IMR-90 (cell line): ENCODE measurements around the gene C3AR1. TPM values are rescaled to one million over a fixed set of nuclear protein-coding genes. Genes with fewer than 3 reads are reported as not detected.

Source experiments
- ATAC-seq: fragments of 200-7000 bp; cut with Tn5 transposase; 2 replicates; pipeline ENCODE4 v1.9.1; 2020; ENCODE audit warnings: low read depth, mild to moderate bottlenecking, moderate library complexity
- BruUV-seq: library from RNA; stranded (reverse); fragments of 400-500 nt; replicated peaks from 2 replicates; lab custom pipeline; 2021; lab: Mats Ljungman, UMichigan
- CTCF ChIA-PET: fragments of 300-600 bp; formaldehyde crosslinking; extraction: SDS; loops from one replicate; lab custom pipeline; 2021; ENCODE audit warnings: antibody characterized with exemption; lab: Yijun Ruan, JAX
- POLR2A ChIA-PET: fragments of 300-600 bp; sonication (Branson Sonifier 250); formaldehyde crosslinking; loops from one replicate; lab custom pipeline; 2022; ENCODE audit warnings: antibody characterized with exemption; ENCODE audit not compliant: unreplicated experiment; lab: Charles Lee
- DNase-seq: peaks from one replicate; pipeline ENCODE4 v3.0.0; 2013
- H2AFZ ChIP-seq: replicated peaks from 2 replicates; pipeline ENCODE3; 2013; ENCODE audit warnings: low read length, mild to moderate bottlenecking; ENCODE audit not compliant: poor library complexity
- H2AK5ac ChIP-seq: 2 replicates; pipeline ENCODE4 v1.6.1; 2013; ENCODE audit warnings: low read depth, low read length, inconsistent platforms
- H2AK9ac ChIP-seq: replicated peaks from 2 replicates; pipeline ENCODE3; 2013; ENCODE audit warnings: mild to moderate bottlenecking, low read depth, low read length, moderate library complexity; ENCODE audit not compliant: poor library complexity
- H2BK120ac ChIP-seq: 2 replicates; pipeline ENCODE4 v1.6.1; 2013; ENCODE audit warnings: low read depth, low read length, inconsistent platforms
- H2BK15ac ChIP-seq: 3 replicates; pipeline ENCODE4 v1.6.1; 2013; ENCODE audit warnings: low read depth, low read length, inconsistent platforms
- H2BK20ac ChIP-seq: 2 replicates; pipeline ENCODE4 v1.6.1; 2013; ENCODE audit warnings: low read depth, mild to moderate bottlenecking, inconsistent platforms, low read length, moderate library complexity
- H2BK5ac ChIP-seq: 2 replicates; pipeline ENCODE4 v1.6.1; 2013; ENCODE audit warnings: mild to moderate bottlenecking, low read depth, low read length, inconsistent platforms; ENCODE audit not compliant: poor library complexity, severe bottlenecking
- H3K14ac ChIP-seq: replicated peaks from 2 replicates; pipeline ENCODE4 v1.6.1; 2013; ENCODE audit warnings: low read depth, low read length, inconsistent platforms
- H3K18ac ChIP-seq: 2 replicates; pipeline ENCODE4 v1.6.1; 2013; ENCODE audit warnings: low read depth, low read length, control low read depth
- H3K23ac ChIP-seq: 2 replicates; pipeline ENCODE4 v1.6.1; 2013; ENCODE audit warnings: low read depth, low read length, inconsistent platforms
- H3K27ac ChIP-seq: 2 replicates; pipeline ENCODE4 v1.5.1; 2013; ENCODE audit warnings: mild to moderate bottlenecking, control low read depth, low read length; ENCODE audit not compliant: insufficient read depth
- H3K27me3 ChIP-seq: 2 replicates; pipeline ENCODE4 v1.6.1; 2013; ENCODE audit warnings: low read length; ENCODE audit not compliant: control insufficient read depth, insufficient read depth
- H3K36me3 ChIP-seq: 2 replicates; pipeline ENCODE4 v1.6.1; 2013; ENCODE audit warnings: low read length, mixed read lengths; ENCODE audit not compliant: control insufficient read depth, insufficient read depth
- H3K4ac ChIP-seq: 2 replicates; pipeline ENCODE4 v1.6.1; 2013; ENCODE audit warnings: low read depth, low read length, inconsistent platforms
- H3K4me1 ChIP-seq: 2 replicates; pipeline ENCODE4 v1.6.1; 2013; ENCODE audit warnings: low read length, mixed read lengths; ENCODE audit not compliant: control insufficient read depth, insufficient read depth
- H3K4me2 ChIP-seq: 2 replicates; pipeline ENCODE4 v1.6.1; 2013; ENCODE audit warnings: low read depth, mild to moderate bottlenecking, control low read depth, low read length, moderate library complexity
- H3K4me3 ChIP-seq: 2 replicates; pipeline ENCODE4 v1.5.1; 2013; ENCODE audit warnings: low read depth, mild to moderate bottlenecking, control low read depth, low read length, moderate library complexity; ENCODE audit not compliant: insufficient read depth
- H3K56ac ChIP-seq: 2 replicates; pipeline ENCODE4 v1.6.1; 2013; ENCODE audit warnings: low read length, inconsistent platforms; ENCODE audit not compliant: insufficient read depth; ENCODE audit errors: extremely low read depth
- H3K79me1 ChIP-seq, 2 experiments: 2 replicates each; pipeline ENCODE4 v1.6.1; 2013; ENCODE audit warnings: low read length in 2 of 2, inconsistent platforms in 1 of 2, low read depth in 1 of 2
- H3K9ac ChIP-seq: 2 replicates; pipeline ENCODE4 v1.6.1; 2013; ENCODE audit warnings: low read depth, low read length, control low read depth
- H3K9me1 ChIP-seq: 2 replicates; pipeline ENCODE4 v1.6.1; 2013; ENCODE audit warnings: low read length, inconsistent platforms; ENCODE audit not compliant: insufficient read depth
- H3K9me3 ChIP-seq: 2 replicates; pipeline ENCODE4 v1.6.1; 2013; ENCODE audit warnings: low read length; ENCODE audit not compliant: control insufficient read depth, insufficient read depth
- H4K20me1 ChIP-seq: 2 replicates; pipeline ENCODE4 v1.6.1; 2013; ENCODE audit warnings: low read length, inconsistent platforms; ENCODE audit not compliant: insufficient read depth
- H4K5ac ChIP-seq: 2 replicates; pipeline ENCODE4 v1.6.1; 2013; ENCODE audit warnings: mild to moderate bottlenecking, low read depth, low read length, control low read depth
- H4K8ac ChIP-seq, 2 experiments: 2 replicates each; pipeline ENCODE4 v1.6.1; 2013; ENCODE audit warnings: low read depth in 2 of 2, low read length in 2 of 2, control low read depth in 1 of 2, inconsistent platforms in 1 of 2
- H4K91ac ChIP-seq: 2 replicates; pipeline ENCODE4 v1.6.1; 2013; ENCODE audit warnings: low read depth, low read length, inconsistent platforms; ENCODE audit not compliant: insufficient read depth
- CHD1 ChIP-seq: IDR thresholded peaks from 2 replicates; pipeline ENCODE4 v1.6.1; 2012; ENCODE audit warnings: low read depth, low read length, improper control_type of control experiment
- FOS ChIP-seq: fragments of 150-350 bp; IDR thresholded peaks from 2 replicates; pipeline ENCODE4 v1.6.1; 2016; ENCODE audit warnings: low read depth, low read length
- MAFK ChIP-seq: IDR thresholded peaks from 2 replicates; pipeline ENCODE4 v1.6.1; 2012; ENCODE audit warnings: low read depth, low read length, improper control_type of control experiment
- MAZ ChIP-seq: IDR thresholded peaks from 2 replicates; pipeline ENCODE4 v1.6.1; 2012; ENCODE audit warnings: low read depth, mild to moderate bottlenecking, low read length, improper control_type of control experiment, moderate library complexity, borderline replicate concordance
- MXI1 ChIP-seq: IDR thresholded peaks from 2 replicates; pipeline ENCODE4 v1.6.1; 2012; ENCODE audit warnings: low read depth, mild to moderate bottlenecking, low read length, moderate library complexity, borderline replicate concordance
- NFE2L2 ChIP-seq: fragments of 150-350 bp; IDR thresholded peaks from 2 replicates; pipeline ENCODE4 v1.6.1; 2016; ENCODE audit warnings: low read depth, mild to moderate bottlenecking, low read length
- POLR2A ChIP-seq: IDR thresholded peaks from 2 replicates; pipeline ENCODE4 v1.6.1; 2012; ENCODE audit warnings: mild to moderate bottlenecking, low read depth, low read length
- RAD21 ChIP-seq: IDR thresholded peaks from 2 replicates; pipeline ENCODE4 v1.6.1; 2012; ENCODE audit warnings: low read length, improper control_type of control experiment
- RCOR1 ChIP-seq: IDR thresholded peaks from 2 replicates; pipeline ENCODE4 v1.6.1; 2012; ENCODE audit warnings: mild to moderate bottlenecking, low read length, improper control_type of control experiment; ENCODE audit not compliant: insufficient replicate concordance
- SMC3 ChIP-seq: fragments of 150-350 bp; IDR thresholded peaks from 2 replicates; pipeline ENCODE4 v1.6.1; 2016; ENCODE audit warnings: low read depth, mild to moderate bottlenecking, antibody characterized with exemption, low read length, moderate library complexity
- WGBS, 2 experiments: methylation state at CpG; one replicate each; pipeline versions ENCODE4 v1.1.5 to v1.1.7; 2013; ENCODE audit warnings: missing lambda C conversion rate in 2 of 2; ENCODE audit not compliant: insufficient read length in 1 of 2; ENCODE audit errors: extremely low coverage in 2 of 2; 5-methylcytosine and 5-hydroxymethylcytosine counted together
- dilution Hi-C: fragments of 300-500 bp; cut with HindIII; formaldehyde crosslinking; loops from one replicate; pipeline ENCODE4 v1.14.3; 2018; ENCODE audit warnings: low sequenced_read_pairs; ENCODE audit not compliant: unreplicated experiment
- in situ Hi-C: fragments of 300-500 bp; cut with MboI; formaldehyde crosslinking; loops from 3 replicates; pipeline ENCODE4 v1.14.3; 2019; ENCODE audit warnings: low sequenced_read_pairs, inconsistent platforms, mixed read lengths
- intact Hi-C: fragments of 100-400 bp; cut with micrococcal nuclease; formaldehyde crosslinking; loops from 2 replicates; pipeline ENCODE4 v1.10.0; 2022
- polyA plus RNA-seq, 3 experiments: library from polyadenylated mRNA; depleted of rRNA; stranded (reverse); fragments of >200 nt; gene quantifications; 2 replicates each; pipeline ENCODE4 v1.2.3, GENCODE V29; 2012; ENCODE audit warnings: low replicate concordance in 1 of 3
- total RNA-seq: library from RNA; depleted of rRNA; stranded (reverse); fragments of >200 nt; gene quantifications from 2 replicates; pipeline ENCODE4 v1.2.3, GENCODE V29; 2012
- TF ChIP-seq, protein P1 (sequence below): fragments of 150-350 bp; IDR thresholded peaks from 2 replicates; pipeline ENCODE4 v1.6.1; 2016; ENCODE audit warnings: low read depth, mild to moderate bottlenecking, low read length, moderate library complexity, borderline replicate concordance
- TF ChIP-seq, protein P2 (sequence below): fragments of 150-350 bp; IDR thresholded peaks from 2 replicates; pipeline ENCODE4 v1.6.1; 2017; ENCODE audit warnings: mild to moderate bottlenecking, antibody characterized with exemption, low read length, low read depth
- TF ChIP-seq, protein P3 (sequence below): conservative IDR thresholded peaks from 2 replicates; pipeline ENCODE4 v1.5.1; 2012; ENCODE audit warnings: mild to moderate bottlenecking, low read depth, low read length, improper control_type of control experiment

Gene C3AR1
- total and polyA plus RNA-seq, 2 of the 4 experiments (the other 2 are of a cell fraction), result 0.31 to 0.36 TPM

DNA sequence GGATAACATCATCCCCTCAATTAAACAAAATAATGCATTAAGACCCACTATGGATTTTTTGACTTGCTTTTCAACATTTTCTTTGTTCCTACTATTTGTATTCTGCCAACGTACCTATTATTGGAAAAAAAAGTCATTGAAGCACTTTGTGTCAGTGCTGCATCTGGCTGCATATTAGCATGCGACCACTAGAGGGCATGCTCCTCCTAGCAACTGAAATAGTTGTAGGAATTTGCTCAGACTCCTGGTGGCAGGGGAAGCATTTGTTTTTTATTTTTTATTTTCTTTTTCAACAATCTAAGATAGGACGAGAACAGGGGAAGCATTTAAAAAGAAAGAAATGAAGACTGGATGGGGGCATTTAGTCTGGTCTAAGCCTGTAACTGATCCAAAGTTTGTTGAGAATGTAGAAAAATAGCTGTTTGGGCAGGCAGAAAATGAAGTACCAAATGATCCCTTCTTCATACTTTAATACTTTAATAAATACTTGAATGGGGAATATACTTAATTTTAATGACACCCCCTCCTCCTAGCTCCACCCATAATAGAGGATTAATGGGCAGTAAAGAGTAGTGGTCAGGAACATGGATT, 42.7 kb upstream of the C3AR1 start (continued):
- no peak for TF ChIP-seq CHD1

DNA sequence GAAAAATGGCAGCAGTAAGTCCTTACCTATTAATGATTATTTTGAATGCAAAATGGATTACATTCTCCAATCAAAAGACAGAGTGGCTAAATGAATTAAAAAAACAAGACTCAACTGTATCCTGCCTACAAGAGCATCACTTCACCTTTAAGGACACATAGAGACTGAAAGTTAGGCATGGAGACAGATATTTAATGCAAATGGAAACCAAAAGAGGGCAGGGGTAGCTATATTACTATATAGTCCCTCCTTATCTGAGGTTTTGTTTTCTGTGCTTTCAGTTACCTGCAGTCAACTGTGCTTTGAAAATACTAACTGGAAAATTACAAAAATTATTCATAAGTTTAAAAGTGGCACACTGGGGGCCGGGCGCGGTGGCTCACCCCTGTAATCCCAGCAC, 33.1 kb upstream of the C3AR1 start:
- Histone ChIP-seq H2AFZ (no peak overlapping the region), H4K91ac (no peak overlapping the region), H3K4me2 (no peak overlapping the region), H3K79me1 (no peaks in the 10 kb centered on the region), H2BK5ac (no peak overlapping the region), H3K9ac (no peak overlapping the region), H3K18ac (no peak overlapping the region), H2BK120ac (no peak overlapping the region), H3K27me3 (no peaks in the 10 kb centered on the region), H4K8ac (no peak overlapping the region), H3K4me3 (no peak overlapping the region), H4K20me1 (no peaks in the 10 kb centered on the region), H3K36me3 (peaks cover 18% of the 10 kb centered on the region), H2AK9ac (no peak overlapping the region), H3K27ac (no peak overlapping the region), H3K9me1 (no peaks in the 10 kb centered on the region), H2BK20ac (no peak overlapping the region), H3K14ac (no peak overlapping the region), H3K9me3 (no peaks in the 10 kb centered on the region), H2AK5ac (no peak overlapping the region), H3K56ac (no peak overlapping the region), H3K4me1 (no peaks in the 10 kb centered on the region), H2BK15ac (no peak overlapping the region), H4K5ac (no peak overlapping the region), H3K4ac (no peak overlapping the region), H3K23ac (no peak overlapping the region)
- WGBS, 2 experiments, result 100% methylated on average over 3 of the region's 3 CpGs; no CpG with 5 or more reads in 1 of the 2 experiments
- no TSS peak for BruUV-seq
- TF ChIP-seq, protein P1, sequence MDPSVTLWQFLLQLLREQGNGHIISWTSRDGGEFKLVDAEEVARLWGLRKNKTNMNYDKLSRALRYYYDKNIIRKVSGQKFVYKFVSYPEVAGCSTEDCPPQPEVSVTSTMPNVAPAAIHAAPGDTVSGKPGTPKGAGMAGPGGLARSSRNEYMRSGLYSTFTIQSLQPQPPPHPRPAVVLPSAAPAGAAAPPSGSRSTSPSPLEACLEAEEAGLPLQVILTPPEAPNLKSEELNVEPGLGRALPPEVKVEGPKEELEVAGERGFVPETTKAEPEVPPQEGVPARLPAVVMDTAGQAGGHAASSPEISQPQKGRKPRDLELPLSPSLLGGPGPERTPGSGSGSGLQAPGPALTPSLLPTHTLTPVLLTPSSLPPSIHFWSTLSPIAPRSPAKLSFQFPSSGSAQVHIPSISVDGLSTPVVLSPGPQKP, result no peak
- TF ChIP-seq RCOR1 (no peak), MAZ (no peak), SMC3 (no peak), POLR2A (no peak), NFE2L2 (no peak), MXI1 (no peak), CHD1 (no peak), FOS (no peak), RAD21 (no peak), MAFK (no peak)
- TF ChIP-seq, protein P2, sequence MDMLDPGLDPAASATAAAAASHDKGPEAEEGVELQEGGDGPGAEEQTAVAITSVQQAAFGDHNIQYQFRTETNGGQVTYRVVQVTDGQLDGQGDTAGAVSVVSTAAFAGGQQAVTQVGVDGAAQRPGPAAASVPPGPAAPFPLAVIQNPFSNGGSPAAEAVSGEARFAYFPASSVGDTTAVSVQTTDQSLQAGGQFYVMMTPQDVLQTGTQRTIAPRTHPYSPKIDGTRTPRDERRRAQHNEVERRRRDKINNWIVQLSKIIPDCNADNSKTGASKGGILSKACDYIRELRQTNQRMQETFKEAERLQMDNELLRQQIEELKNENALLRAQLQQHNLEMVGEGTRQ, result no peak
- TF ChIP-seq, protein P3, sequence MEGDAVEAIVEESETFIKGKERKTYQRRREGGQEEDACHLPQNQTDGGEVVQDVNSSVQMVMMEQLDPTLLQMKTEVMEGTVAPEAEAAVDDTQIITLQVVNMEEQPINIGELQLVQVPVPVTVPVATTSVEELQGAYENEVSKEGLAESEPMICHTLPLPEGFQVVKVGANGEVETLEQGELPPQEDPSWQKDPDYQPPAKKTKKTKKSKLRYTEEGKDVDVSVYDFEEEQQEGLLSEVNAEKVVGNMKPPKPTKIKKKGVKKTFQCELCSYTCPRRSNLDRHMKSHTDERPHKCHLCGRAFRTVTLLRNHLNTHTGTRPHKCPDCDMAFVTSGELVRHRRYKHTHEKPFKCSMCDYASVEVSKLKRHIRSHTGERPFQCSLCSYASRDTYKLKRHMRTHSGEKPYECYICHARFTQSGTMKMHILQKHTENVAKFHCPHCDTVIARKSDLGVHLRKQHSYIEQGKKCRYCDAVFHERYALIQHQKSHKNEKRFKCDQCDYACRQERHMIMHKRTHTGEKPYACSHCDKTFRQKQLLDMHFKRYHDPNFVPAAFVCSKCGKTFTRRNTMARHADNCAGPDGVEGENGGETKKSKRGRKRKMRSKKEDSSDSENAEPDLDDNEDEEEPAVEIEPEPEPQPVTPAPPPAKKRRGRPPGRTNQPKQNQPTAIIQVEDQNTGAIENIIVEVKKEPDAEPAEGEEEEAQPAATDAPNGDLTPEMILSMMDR, result no peak
- ATAC-seq, result no peak
- DNase-seq, result no peak
- intact Hi-C loops, result no loop called here
- in situ Hi-C loops, result no loop called here
- dilution Hi-C loops, result no loop called here
- ChIA-PET POLR2A (no interaction called here), CTCF (interaction anchor here (0.7 kb wide), 1 partner anchor 1056 kb away, joined by 3 read pairs; no protein-coding TSS in a partner anchor)
